Naive thymus-derived CD8-positive, alpha-beta T cell (primary cell): ENCODE data around the gene PHF21B. TPM values are rescaled to one million over a fixed set of nuclear protein-coding genes. Genes with fewer than 3 reads are reported as not detected.
"Not testable (repeated sequence)": the region's sequence is repeated elsewhere in the genome, so short reads cannot be mapped to it uniquely, and the experiment has no call there.

Source experiments
- ATAC-seq, 2 donors: fragments of 150-1000 bp; cut with Tn5 transposase in 1 of 2; sonication (Bioruptor Pico), chemical (Tn5 transposase) in 1 of 2; 1 replicate in 1 of 2; 2 replicates in 1 of 2; pipeline ENCODE4 v1.10.0; 2021; ENCODE audit warnings: mild to moderate bottlenecking in 2 of 2, moderate library complexity in 2 of 2
- POLR2A ChIA-PET: fragments of 350-600 bp; sonication (Branson Sonifier 250); formaldehyde crosslinking; loops from one replicate; lab custom pipeline; 2021; ENCODE audit warnings: antibody characterized with exemption; lab: Charles Lee
- DNase-seq, 10 donors: peaks; one replicate each; pipeline versions ENCODE4 v3.0.0 to v3.0.0-alpha.2; 2020 to 2022
- H3K27ac Mint-ChIP-seq, 10 donors: one replicate each; pipeline ENCODE4 v1.8.0; 2020 to 2022; ENCODE audit warnings: mild to moderate bottlenecking in 10 of 10, mixed read lengths in 10 of 10, moderate library complexity in 4 of 10, inconsistent platforms in 1 of 10
- H3K27me3 Mint-ChIP-seq, 5 donors: one replicate each; pipeline ENCODE4 v1.8.0; 2021 to 2022; ENCODE audit warnings: mixed read lengths in 5 of 5
- H3K36me3 Mint-ChIP-seq, 3 donors: one replicate each; pipeline ENCODE4 v1.8.0; 2020 to 2022; ENCODE audit warnings: mixed read lengths in 3 of 3, mild to moderate bottlenecking in 2 of 3, inconsistent platforms in 1 of 3
- H3K4me1 Mint-ChIP-seq, 4 donors: one replicate each; pipeline ENCODE4 v1.8.0; 2021 to 2022; ENCODE audit warnings: mixed read lengths in 4 of 4
- H3K4me3 Mint-ChIP-seq, 10 donors: one replicate each; pipeline ENCODE4 v1.8.0; 2020 to 2022; ENCODE audit warnings: mild to moderate bottlenecking in 10 of 10, mixed read lengths in 10 of 10, moderate library complexity in 6 of 10, inconsistent platforms in 1 of 10
- H3K9me3 Mint-ChIP-seq, 9 donors: one replicate each; pipeline ENCODE4 v1.8.0; 2020 to 2022; ENCODE audit warnings: mixed read lengths in 9 of 9, mild to moderate bottlenecking in 3 of 9, inconsistent platforms in 1 of 9, moderate library complexity in 1 of 9
- polyA plus RNA-seq, 3 donors: library from polyadenylated mRNA; unstranded; fragments of 300-500 nt; fragmentation: Illumina TruSeq; gene quantifications; one replicate each; pipeline ENCODE4 v1.2.3, GENCODE V29; 2021
- total RNA-seq, 8 experiments: library from RNA in 2 of 8; stranded (reverse) in 2 of 8; gene quantifications; one replicate each; pipeline ENCODE4 v1.2.3 and lab custom pipeline; 2021 to 2026

The PHF21B gene
- total and polyA plus RNA-seq, 5 experiments from 2014 or later = not detected

GRCh38 chr22:44854641-44855040 lies 155.2 kb downstream of the PHF21B start:
- H3K9me3 Mint-ChIP-seq, H3K27ac Mint-ChIP-seq, ATAC-seq, POLR2A ChIA-PET, H3K27me3 Mint-ChIP-seq, DNase-seq, H3K36me3 Mint-ChIP-seq, H3K4me3 Mint-ChIP-seq, H3K4me1 Mint-ChIP-seq: not testable (repeated sequence)

DNA sequence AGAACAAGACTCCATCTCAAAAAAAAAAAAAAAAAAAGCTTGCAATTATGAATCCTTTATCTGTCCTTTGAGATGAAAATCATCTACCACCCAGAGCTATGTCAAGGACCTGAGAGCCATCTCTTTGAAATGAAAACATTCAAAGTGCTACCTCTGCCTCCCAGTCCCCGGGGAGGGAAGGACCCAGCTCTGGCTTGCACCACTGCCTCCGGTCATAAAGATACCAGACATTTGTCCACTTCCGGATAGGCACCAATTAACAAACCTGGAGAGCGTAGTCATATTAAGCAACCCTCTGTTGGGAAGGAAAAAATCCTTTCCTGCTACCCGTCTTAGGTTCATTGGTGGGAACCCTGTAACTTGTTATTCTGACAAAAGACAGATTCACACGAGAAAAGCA lies 158.9 kb downstream of the PHF21B start:
- POLR2A ChIA-PET = no interaction called here
- Mint-ChIP-seq H3K4me1 (no peaks in the 10 kb centered on the region), H3K27ac (no peak overlapping the region), H3K36me3 (no peaks in the 10 kb centered on the region), H3K4me3 (no peak overlapping the region), H3K9me3 (peaks cover 0 to 3% (median 0%) of the 10 kb centered on the region in 9 donors), H3K27me3 (peaks cover 0 to 3% (median 0%) of the 10 kb centered on the region in 5 donors)
- DNase-seq (no peak), ATAC-seq (no peak)

GRCh38 chr22:44848791-44849420 lies 160.9 kb downstream of the PHF21B start:
- DNase-seq = no peak
- POLR2A ChIA-PET = no interaction called here
- H3K27ac Mint-ChIP-seq = no peak overlapping the region

GRCh38 chr22:44848296-44848741 lies 161.5 kb downstream of the PHF21B start:
- Mint-ChIP-seq H3K27ac (no peak overlapping the region), H3K9me3 (peaks cover 0 to 20% (median 9%) of the 10 kb centered on the region in 9 donors), H3K4me1 (no peaks in the 10 kb centered on the region), H3K4me3 (no peak overlapping the region), H3K36me3 (peaks cover 0 to 6% (median 4%) of the 10 kb centered on the region in 3 donors), H3K27me3 (peaks cover 0 to 8% (median 0%) of the 10 kb centered on the region in 5 donors)
- POLR2A ChIA-PET = no interaction called here
- ATAC-seq = no peak
- DNase-seq = no peak

More at GRCh38 chr22:44848791-44849420, 160.9 kb downstream of the PHF21B start:
- H3K36me3 Mint-ChIP-seq = peaks cover 0 to 6% (median 4%) of the 10 kb centered on the region in 3 donors
- no peak overlapping the region for H3K4me3 Mint-ChIP-seq
- H3K9me3 Mint-ChIP-seq = peaks cover 0 to 16% (median 9%) of the 10 kb centered on the region in 9 donors
- no peak for ATAC-seq
- H3K27me3 Mint-ChIP-seq = peaks cover 0 to 8% (median 0%) of the 10 kb centered on the region in 5 donors
- no peaks in the 10 kb centered on the region for H3K4me1 Mint-ChIP-seq

DNA sequence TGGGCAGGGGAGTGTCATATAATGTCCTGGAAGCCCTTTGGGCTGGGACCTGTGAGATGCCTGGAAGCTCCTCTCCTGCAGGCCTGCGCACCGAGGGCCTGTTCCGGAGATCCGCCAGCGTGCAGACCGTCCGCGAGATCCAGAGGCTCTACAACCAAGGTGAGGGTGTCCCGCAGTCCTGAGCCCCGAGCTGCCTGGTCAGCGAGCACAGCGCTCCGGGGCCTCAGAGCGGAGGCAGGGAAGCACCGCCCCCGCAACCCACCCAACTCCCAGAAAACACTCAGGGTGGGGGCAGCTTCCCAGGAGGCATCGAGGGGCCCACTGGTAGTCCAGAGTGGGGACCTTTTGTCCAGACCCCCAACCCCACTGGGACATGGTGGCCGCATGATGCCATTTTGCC lies 161.9 kb downstream of the PHF21B start:
- Mint-ChIP-seq H3K9me3 (peaks cover 0 to 20% (median 9%) of the 10 kb centered on the region in 9 donors), H3K27me3 (peaks cover 0 to 8% (median 0%) of the 10 kb centered on the region in 5 donors), H3K4me3 (no peak overlapping the region), H3K4me1 (no peaks in the 10 kb centered on the region), H3K27ac (no peak overlapping the region), H3K36me3 (peaks cover 0 to 6% (median 4%) of the 10 kb centered on the region in 3 donors)
- DNase-seq (no peak), ATAC-seq (no peak)
- POLR2A ChIA-PET = no interaction called here

DNA sequence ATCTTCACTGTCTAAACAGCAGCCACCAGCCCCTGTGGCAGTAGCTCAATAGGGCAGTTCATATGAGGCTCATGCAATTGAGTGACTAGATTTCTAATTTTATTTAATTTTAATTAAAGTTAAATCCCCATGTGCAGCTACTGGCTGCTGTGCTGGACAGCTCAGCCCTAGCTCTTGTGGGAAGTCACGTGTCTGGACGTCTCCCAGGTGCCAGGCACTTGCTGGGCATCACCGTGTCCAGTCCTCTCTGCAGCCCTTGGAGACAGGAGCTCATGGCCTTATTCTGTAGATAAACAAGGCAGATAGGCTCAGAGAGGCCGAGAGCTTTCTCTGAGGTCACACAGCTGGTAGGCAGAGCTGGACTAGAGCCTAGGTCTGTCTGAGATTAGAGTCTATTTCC lies 162.4 kb downstream of the PHF21B start:
- peaks cover 0 to 8% (median 0%) of the 10 kb centered on the region in 5 donors for H3K27me3 Mint-ChIP-seq

GRCh38 chr22:44846726-44847275 lies 163.0 kb downstream of the PHF21B start:
- H3K9me3 Mint-ChIP-seq = peaks cover 0 to 20% (median 9%) of the 10 kb centered on the region in 9 donors
- ATAC-seq (no peak), DNase-seq (no peak)
- H3K4me3 Mint-ChIP-seq = no peak overlapping the region
- POLR2A ChIA-PET = interaction anchor here (0.5 kb wide), 1 partner anchor 284 kb away, joined by 3 read pairs; no protein-coding TSS in a partner anchor
- peaks cover 0 to 8% (median 0%) of the 10 kb centered on the region in 5 donors for H3K27me3 Mint-ChIP-seq
- no peak overlapping the region for H3K27ac Mint-ChIP-seq
- H3K4me1 Mint-ChIP-seq = no peaks in the 10 kb centered on the region
- peaks cover 0 to 6% (median 4%) of the 10 kb centered on the region in 3 donors for H3K36me3 Mint-ChIP-seq

More for the DNA sequence above, 162.4 kb downstream of the PHF21B start:
- Mint-ChIP-seq H3K9me3 (peaks cover 0 to 20% (median 9%) of the 10 kb centered on the region in 9 donors), H3K27ac (no peak overlapping the region), H3K4me1 (no peaks in the 10 kb centered on the region), H3K4me3 (no peak overlapping the region), H3K36me3 (peaks cover 0 to 6% (median 4%) of the 10 kb centered on the region in 3 donors)
- ATAC-seq (no peak), DNase-seq (no peak)
- POLR2A ChIA-PET = interaction anchor here (0.5 kb wide), 1 partner anchor 284 kb away, joined by 3 read pairs; no protein-coding TSS in a partner anchor

DNA sequence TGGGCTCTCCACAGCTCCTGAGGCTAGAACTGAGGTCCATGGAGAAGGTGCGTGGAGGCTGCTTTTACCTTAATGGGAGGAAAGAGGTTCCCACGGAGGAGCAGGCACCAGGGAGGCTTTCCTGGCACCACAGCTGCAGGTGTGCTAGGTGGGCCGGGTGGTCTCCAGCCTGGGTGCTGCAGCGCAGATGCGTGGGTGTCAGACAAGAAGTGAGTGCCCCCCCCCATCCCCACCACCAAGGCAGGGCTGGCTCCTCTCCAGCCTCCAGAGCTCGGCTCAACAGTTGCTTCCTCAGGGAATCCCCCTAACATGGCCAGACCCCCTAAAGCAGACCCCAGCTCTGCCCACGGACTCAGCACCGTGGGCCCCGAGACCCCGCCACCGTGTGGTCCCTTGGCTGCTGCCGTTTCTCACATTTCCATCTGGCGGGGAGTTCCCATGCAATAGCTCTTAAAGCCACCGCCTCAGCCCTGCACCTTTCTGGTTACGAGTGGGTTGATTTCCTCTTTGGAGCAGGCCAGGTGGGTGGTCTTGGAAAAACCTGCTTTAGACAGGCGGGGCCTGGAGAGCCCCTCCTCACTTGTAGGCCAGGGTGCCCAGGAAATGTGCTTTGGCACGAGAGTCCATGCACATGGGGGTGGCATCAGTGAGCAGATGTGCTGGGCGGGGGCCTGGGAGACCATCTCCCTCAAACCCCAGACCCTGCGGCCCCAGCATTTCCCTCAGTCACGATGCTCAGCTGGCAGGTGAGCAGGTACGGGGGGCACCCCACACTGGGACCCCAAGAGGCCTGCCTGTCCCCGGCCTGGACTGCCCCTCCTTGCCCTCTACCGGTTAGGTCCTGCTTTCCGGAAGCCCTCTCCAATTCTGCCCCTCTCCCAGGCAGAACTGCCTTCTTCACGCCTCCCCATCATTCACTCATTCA lies 163.7 kb downstream of the PHF21B start:
- Mint-ChIP-seq H3K36me3 (peaks cover 0 to 6% (median 4%) of the 10 kb centered on the region in 3 donors), H3K27me3 (peaks cover 0 to 9% (median 5%) of the 10 kb centered on the region in 5 donors), H3K4me1 (no peaks in the 10 kb centered on the region), H3K9me3 (peaks cover 0 to 20% (median 9%) of the 10 kb centered on the region in 9 donors), H3K27ac (no peak overlapping the region), H3K4me3 (no peak overlapping the region)
- ATAC-seq (no peak), DNase-seq (no peak)
- POLR2A ChIA-PET = no interaction called here

DNA sequence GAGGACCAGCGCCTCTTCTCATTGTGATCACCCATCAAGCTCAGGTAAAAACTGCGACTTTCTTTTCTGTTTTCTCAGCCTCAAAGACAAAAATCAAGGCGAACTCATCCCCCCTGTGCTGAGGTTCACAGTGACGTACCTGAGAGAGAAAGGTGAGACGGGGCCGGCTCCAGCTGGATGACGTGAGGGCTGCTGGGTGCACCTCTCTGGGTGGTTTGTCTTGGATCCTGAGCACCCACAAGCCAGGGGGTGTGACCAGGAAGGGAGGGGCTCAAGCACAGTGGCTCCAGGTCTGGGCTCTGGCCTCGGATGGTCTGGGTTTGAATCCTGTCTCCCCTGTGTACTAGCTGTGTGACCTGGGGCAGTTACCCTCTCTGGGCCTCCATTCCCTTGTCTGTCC lies 164.6 kb downstream of the PHF21B start:
- peaks cover 0 to 6% (median 4%) of the 10 kb centered on the region in 3 donors for H3K36me3 Mint-ChIP-seq
- H3K27ac Mint-ChIP-seq = no peak overlapping the region
- ATAC-seq = no peak
- POLR2A ChIA-PET = no interaction called here
- H3K27me3 Mint-ChIP-seq = peaks cover 0 to 14% (median 12%) of the 10 kb centered on the region in 5 donors
- peaks cover 0 to 20% (median 9%) of the 10 kb centered on the region in 9 donors for H3K9me3 Mint-ChIP-seq
- no peak for DNase-seq
- no peak overlapping the region for H3K4me3 Mint-ChIP-seq
- no peaks in the 10 kb centered on the region for H3K4me1 Mint-ChIP-seq

DNA sequence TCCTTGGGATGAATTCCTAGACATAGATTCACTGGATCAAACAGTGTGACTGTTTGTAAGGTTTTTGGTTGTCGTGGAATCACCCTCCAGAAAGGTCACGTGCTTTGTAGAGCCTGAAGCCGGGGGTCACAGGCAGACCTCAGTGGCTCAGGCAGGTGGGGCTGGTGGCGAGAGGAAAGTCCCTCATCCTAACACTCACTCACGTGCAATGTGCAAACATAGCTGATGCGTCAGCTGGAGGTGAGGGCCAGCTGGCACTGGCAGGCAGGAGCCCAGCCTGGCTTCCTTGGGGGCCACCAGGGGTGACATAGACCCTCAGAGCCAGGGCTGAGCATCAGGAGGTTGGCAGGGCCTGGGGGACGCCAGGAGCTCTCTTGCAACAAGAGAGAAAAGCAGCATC lies 167.4 kb downstream of the PHF21B start:
- peaks cover 0 to 21% (median 12%) of the 10 kb centered on the region in 5 donors for H3K27me3 Mint-ChIP-seq
- no peaks in the 10 kb centered on the region for H3K4me1 Mint-ChIP-seq
- H3K27ac Mint-ChIP-seq = no peak overlapping the region
- peaks cover 0 to 20% (median 9%) of the 10 kb centered on the region in 9 donors for H3K9me3 Mint-ChIP-seq
- H3K4me3 Mint-ChIP-seq = no peak overlapping the region
- no peak for DNase-seq
- no peak for ATAC-seq
- peaks cover 0 to 6% (median 4%) of the 10 kb centered on the region in 3 donors for H3K36me3 Mint-ChIP-seq
- POLR2A ChIA-PET = no interaction called here

- Mint-ChIP-seq H3K27me3 (peaks cover 0 to 20% (median 12%) of the 10 kb centered on the region in 5 donors), H3K27ac (no peak overlapping the region)
Measured at GRCh38 chr22:44840611-44841322, 169.0 kb downstream of the PHF21B start.

GRCh38 chr22:44839721-44840120 lies 170.1 kb downstream of the PHF21B start:
- POLR2A ChIA-PET = no interaction called here
- no peaks in the 10 kb centered on the region for H3K4me1 Mint-ChIP-seq
- H3K27ac Mint-ChIP-seq = no peak overlapping the region
- peaks cover under 1 to 12% (median 3%) of the 10 kb centered on the region in 3 donors for H3K36me3 Mint-ChIP-seq
- ATAC-seq = no peak
- H3K27me3 Mint-ChIP-seq = peaks cover 3 to 15% (median 7%) of the 10 kb centered on the region in 5 donors
- no peak for DNase-seq
- H3K9me3 Mint-ChIP-seq = peaks cover 2 to 24% (median 11%) of the 10 kb centered on the region in 9 donors
- H3K4me3 Mint-ChIP-seq = no peak overlapping the region

More at GRCh38 chr22:44840611-44841322, 169.0 kb downstream of the PHF21B start:
- DNase-seq (no peak), ATAC-seq (no peak)
- Mint-ChIP-seq H3K36me3 (peaks cover under 1 to 9% (median 4%) of the 10 kb centered on the region in 3 donors), H3K4me1 (no peaks in the 10 kb centered on the region), H3K9me3 (peaks cover 0 to 24% (median 11%) of the 10 kb centered on the region in 9 donors), H3K4me3 (no peak overlapping the region)
- POLR2A ChIA-PET = no interaction called here
